AG04450 (cell line): ENCODE data around the gene DIP2B. TPM values are rescaled to one million over a fixed set of nuclear protein-coding genes. Genes with fewer than 3 reads are reported as not detected.
A peak's percentile ranks its signal among the peaks of the same experiment; 100 is the strongest.
"Not testable (repeated sequence)": the region's sequence is repeated elsewhere in the genome, so short reads cannot be mapped to it uniquely, and the experiment has no call there.

Experiments used
- CTCF ChIA-PET: fragments of 300-600, 350-600 bp; formaldehyde crosslinking; extraction: SDS; loops from one replicate; lab custom pipeline; 2022; ENCODE audit warnings: antibody characterized with exemption, inconsistent platforms; lab: Charles Lee
- POLR2A ChIA-PET: fragments of 350-600 bp; formaldehyde crosslinking; extraction: SDS; loops from one replicate; lab custom pipeline; 2021; ENCODE audit warnings: antibody characterized with exemption, inconsistent platforms; lab: Yijun Ruan, JAX
- DNase-seq: peaks from one replicate; pipeline ENCODE4 v3.0.0-alpha.2; 2011; ENCODE audit warnings: low read depth, low spot score
- H3K27ac ChIP-seq: one replicate; pipeline ENCODE4 v1.5.1; 2012; ENCODE audit warnings: low read depth, low read length, control low read depth
- H3K27me3 ChIP-seq: one replicate; pipeline ENCODE4 v1.6.0; 2012; ENCODE audit warnings: low read length; ENCODE audit not compliant: control insufficient read depth, insufficient read depth
- H3K4me3 ChIP-seq: 2 replicates; pipeline ENCODE4 v1.5.1; 2011; ENCODE audit warnings: mild to moderate bottlenecking, low read depth, low read length, control low read depth
- H3K9me3 ChIP-seq: 2 replicates; pipeline ENCODE4 v1.5.1; 2012; ENCODE audit warnings: low read length; ENCODE audit not compliant: control insufficient read depth, insufficient read depth
- polyA plus RNA-seq: library from polyadenylated mRNA; depleted of rRNA; stranded (reverse); fragments of >200 nt; gene quantifications from 2 replicates; pipeline ENCODE4 v1.2.3, GENCODE V29; 2011
- TF ChIP-seq, protein P1 (sequence below): IDR thresholded peaks from 2 replicates; pipeline ENCODE4 v1.5.1; 2011; ENCODE audit warnings: low read depth, low read length, control low read depth, inconsistent platforms

The DIP2B gene
- polyA plus RNA-seq, 1 experiment = 22.0 TPM

DNA sequence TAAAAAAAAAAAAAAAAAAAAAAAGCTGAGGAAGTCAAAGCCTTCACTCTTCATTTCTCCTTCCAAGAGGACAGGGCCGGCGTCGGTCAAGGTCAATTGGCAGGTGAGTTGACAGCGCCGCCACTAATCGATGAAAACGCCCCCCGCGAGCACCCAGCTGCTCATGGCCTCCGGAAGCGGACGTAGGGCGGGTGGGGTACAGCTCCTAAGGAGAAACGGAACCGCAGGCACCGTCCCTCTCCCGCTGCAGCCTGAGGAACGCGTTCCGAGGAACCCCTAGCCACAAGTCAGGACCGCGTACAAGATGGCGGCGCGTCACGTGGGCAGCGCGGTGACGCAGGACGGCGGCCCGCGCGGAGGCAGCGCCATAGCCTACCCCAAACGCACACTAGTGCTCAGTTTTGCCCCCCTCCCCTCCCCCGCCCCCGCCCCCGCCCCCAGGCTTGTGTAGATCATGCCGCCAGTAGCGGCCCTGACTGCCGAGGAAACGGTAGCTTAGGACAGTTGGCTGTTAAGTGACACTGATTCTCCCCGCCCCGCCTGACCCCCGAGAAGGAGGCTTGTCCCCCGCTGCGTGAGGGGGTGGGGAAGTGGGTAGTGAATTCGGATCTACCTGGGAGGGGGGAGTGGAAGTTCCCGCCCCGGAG is 259.0 kb downstream of the DIP2B start, which contains the start of gene ATF1:
ATF1 (plus strand) TSS at position 463 of the 647 bp plus-strand sequence. CDS start 16,045 bp downstream, outside the sequence.
- H3K9me3 ChIP-seq = peaks cover 3% of the 10 kb centered on the region; the same call in 1 of the 2 replicates
- CTCF ChIA-PET = interaction anchor here (0.6 to 2.9 kb wide), 7 partner anchors 11 to 298 kb away, joined by 3 to 57 read pairs (median 7); a partner anchor contains a TSS
- H3K27me3 ChIP-seq = no peaks in the 10 kb centered on the region
- POLR2A ChIA-PET = interaction anchor here (0.6 to 2.5 kb wide), 5 partner anchors 23 to 608 kb away, joined by 4 to 8 read pairs (median 6); partner anchors contain the start of gene CSRNP2
- H3K4me3 ChIP-seq = peak within 1 kb of the TSS; percentile 90
- peak; percentile 79 for DNase-seq
- peak within 1 kb of the TSS; percentile 95 for H3K27ac ChIP-seq
- TF ChIP-seq, protein P1, sequence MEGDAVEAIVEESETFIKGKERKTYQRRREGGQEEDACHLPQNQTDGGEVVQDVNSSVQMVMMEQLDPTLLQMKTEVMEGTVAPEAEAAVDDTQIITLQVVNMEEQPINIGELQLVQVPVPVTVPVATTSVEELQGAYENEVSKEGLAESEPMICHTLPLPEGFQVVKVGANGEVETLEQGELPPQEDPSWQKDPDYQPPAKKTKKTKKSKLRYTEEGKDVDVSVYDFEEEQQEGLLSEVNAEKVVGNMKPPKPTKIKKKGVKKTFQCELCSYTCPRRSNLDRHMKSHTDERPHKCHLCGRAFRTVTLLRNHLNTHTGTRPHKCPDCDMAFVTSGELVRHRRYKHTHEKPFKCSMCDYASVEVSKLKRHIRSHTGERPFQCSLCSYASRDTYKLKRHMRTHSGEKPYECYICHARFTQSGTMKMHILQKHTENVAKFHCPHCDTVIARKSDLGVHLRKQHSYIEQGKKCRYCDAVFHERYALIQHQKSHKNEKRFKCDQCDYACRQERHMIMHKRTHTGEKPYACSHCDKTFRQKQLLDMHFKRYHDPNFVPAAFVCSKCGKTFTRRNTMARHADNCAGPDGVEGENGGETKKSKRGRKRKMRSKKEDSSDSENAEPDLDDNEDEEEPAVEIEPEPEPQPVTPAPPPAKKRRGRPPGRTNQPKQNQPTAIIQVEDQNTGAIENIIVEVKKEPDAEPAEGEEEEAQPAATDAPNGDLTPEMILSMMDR = no peak

DNA sequence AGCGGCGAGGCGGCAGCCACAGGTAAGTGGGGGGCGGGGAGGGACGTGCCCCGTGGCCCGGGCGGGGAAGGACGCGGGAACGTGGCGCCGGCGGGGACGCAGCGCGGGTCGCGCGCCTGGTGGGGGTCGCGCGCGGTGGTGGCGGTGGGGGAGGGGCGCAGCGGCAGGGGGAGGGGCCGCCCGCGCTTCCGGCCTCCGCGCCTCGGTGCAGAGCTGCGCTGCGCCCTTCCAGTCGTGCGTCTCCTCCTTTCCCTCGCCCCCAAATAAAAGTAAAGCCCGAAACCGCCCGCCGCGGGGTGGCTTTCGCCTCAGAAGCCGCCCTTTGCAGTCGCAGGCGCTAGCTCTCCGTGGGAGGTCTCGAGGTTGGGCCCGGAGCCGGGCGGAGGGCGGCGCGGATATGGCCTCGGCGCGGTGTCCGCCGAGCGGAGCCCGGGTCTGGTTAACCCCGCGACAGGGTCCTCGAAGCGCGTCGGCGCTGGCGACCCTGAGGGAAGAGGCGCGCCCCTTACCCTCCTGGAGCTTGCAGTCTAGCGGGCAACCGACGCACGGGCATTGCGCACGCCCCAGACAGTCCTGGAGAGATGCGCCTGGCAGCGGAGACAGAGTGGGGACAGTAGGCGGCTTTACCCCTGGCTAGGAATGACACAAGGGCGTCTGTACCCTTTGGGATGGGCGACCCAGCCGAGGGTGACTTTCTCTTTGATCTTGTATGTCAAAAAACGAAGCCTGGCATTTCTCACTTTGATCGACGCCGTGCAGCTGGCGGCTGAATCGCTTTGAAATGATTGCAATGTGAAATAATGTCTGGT is 259.7 kb downstream of the DIP2B start:
- ChIA-PET CTCF (interaction anchor here (0.6 to 2.9 kb wide), 34 partner anchors 10 to 586 kb away, joined by 3 to 57 read pairs (median 5); partner anchors contain the start of gene DIP2B), POLR2A (interaction anchor here (0.5 to 2.5 kb wide), 7 partner anchors 18 to 319 kb away, joined by 3 to 8 read pairs (median 5); partner anchors contain the start of gene CSRNP2)
- Histone ChIP-seq H3K27me3 (no peaks in the 10 kb centered on the region), H3K4me3 (peak overlapping the region; percentile 90), H3K27ac (peak overlapping the region; percentile 95), H3K9me3 (peaks cover 3% of the 10 kb centered on the region; the same call in 1 of the 2 replicates)
- DNase-seq = no peak
- TF ChIP-seq, protein P1 = no peak

DNA sequence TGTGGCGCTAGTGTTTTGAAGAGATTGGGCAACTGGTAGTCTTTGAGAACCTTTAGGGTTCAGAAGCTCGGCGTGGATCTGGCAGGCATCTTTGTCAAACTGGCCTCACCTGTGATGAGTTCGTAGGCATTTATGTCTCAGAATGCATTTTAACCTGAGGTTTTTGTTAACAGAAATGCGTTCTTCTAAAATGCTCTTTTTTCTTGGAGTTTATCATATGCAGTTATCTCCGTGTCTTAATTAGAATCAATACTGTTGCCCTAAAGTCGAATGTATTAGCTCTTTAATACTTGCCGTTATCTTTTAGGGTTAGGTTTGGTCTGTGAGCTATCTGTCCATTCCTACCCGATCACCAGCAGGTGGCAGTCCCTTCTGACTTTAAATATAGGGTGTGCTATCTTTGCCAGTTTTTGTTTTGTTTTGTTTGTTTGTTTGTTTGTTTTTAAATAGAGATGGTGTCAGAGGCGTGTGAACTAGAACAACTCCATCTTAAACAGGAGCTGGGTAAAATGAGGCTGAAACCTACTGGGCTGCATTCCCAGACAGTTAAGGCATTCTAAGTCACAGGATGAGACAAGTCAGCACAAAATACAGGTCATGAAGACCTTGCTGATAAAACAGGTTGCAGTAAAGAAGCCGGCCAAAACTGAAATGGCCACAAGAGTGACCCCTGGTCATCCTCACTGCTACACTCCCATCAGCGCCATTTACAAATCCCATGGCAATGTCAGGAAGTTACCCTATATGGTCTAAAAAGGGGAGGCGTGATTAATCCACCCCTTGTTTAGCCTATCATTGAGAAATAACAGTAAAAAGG is 260.5 kb downstream of the DIP2B start:
- Histone ChIP-seq H3K27me3 (no peaks in the 10 kb centered on the region), H3K27ac (peak overlapping the region; percentile 68), H3K4me3 (peak overlapping the region; percentile 90), H3K9me3 (peaks cover 3% of the 10 kb centered on the region; the same call in 1 of the 2 replicates)
- ChIA-PET POLR2A (interaction anchor here (0.5 to 2.5 kb wide), 9 partner anchors 13 to 318 kb away, joined by 3 to 8 read pairs (median 4); partner anchors contain the start of gene CSRNP2), CTCF (interaction anchor here (0.6 to 2.9 kb wide), 35 partner anchors 7 to 585 kb away, joined by 3 to 57 read pairs (median 5); partner anchors contain the start of gene DIP2B)
- DNase-seq = no peak
- TF ChIP-seq, protein P1 = peak; percentile 75

DNA sequence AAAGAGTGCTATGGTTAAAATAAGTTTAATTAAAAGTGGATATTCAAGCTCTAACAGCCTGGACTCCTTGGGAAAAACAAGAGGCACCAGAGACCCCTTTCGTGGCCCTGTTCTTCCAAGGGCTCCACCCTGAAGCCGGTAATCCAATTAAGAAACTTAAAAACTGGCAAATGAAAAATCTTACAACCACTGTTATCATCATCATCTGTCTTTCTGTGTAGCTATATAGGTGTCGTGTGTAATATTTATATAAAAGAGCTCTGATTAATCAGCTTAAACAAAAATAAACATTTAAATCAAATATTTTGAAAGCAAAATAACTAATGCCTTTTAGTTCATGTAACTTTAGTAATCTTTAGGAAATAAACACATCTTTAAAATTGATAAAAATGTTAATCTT is 263.6 kb downstream of the DIP2B start:
- CTCF ChIA-PET = interaction anchor here (0.8 kb wide), 2 partner anchors 58 to 219 kb away, joined by 3 to 5 read pairs; no protein-coding TSS in a partner anchor
- H3K27me3 ChIP-seq = no peaks in the 10 kb centered on the region
- H3K27ac ChIP-seq = no peak overlapping the region
- POLR2A ChIA-PET = no interaction called here
- DNase-seq = no peak
- TF ChIP-seq, protein P1 = no peak
- peaks cover 3% of the 10 kb centered on the region; the same call in 1 of the 2 replicates for H3K9me3 ChIP-seq
- H3K4me3 ChIP-seq = no peak overlapping the region

DNA sequence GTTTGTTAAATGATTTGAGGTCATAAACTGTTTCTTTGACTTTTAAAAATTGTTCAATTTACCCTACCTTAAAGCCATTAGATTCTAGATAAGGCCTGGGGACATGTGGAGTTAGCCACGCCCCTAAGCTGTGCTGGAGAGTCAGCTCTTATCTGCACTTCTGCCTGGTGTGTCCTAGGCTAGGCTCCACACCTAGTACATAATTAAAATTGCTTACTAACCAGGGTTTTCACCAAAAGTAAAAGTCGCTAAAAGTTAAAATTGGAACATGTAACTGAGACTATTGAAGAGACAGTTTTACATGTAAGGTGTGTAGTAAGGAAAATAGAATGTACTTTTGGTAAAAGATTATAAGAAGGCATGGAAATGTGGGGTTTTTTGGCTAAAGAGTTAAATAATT is 264.0 kb downstream of the DIP2B start:
- CTCF ChIA-PET = not testable (repeated sequence)

More for the DNA sequence above, 264.0 kb downstream of the DIP2B start:
- not testable (repeated sequence) for H3K9me3 ChIP-seq, H3K27ac ChIP-seq, H3K27me3 ChIP-seq, DNase-seq, H3K4me3 ChIP-seq
- POLR2A ChIA-PET = interaction anchor here (0.7 kb wide), 1 partner anchor 556 kb away, joined by 3 read pairs; no protein-coding TSS in a partner anchor
